Endothelial cell of umbilical vein (primary cell): ENCODE data around the gene TMEFF2. TPM values are rescaled to one million over a fixed set of nuclear protein-coding genes. Genes with fewer than 3 reads are reported as not detected.

Experiments used
- BruUV-seq: library from RNA; stranded (reverse); fragments of 400-500 nt; replicated peaks from 2 replicates; lab custom pipeline; 2021; lab: Mats Ljungman, UMichigan
- CTCF ChIA-PET: fragments of 300-600, 350-600 bp; sonication (Branson Sonifier 250); formaldehyde crosslinking; loops from one replicate; lab custom pipeline; 2021; ENCODE audit warnings: antibody characterized with exemption, inconsistent platforms; lab: Charles Lee
- POLR2A ChIA-PET: fragments of 300-600, 350-600 bp; sonication (Branson Sonifier 250); formaldehyde crosslinking; loops from one replicate; lab custom pipeline; 2021; ENCODE audit warnings: antibody characterized with exemption, inconsistent platforms; lab: Charles Lee
- DNase-seq: peaks from one replicate; pipeline ENCODE4 v3.0.0-alpha.2; 2011; ENCODE audit warnings: low read depth, low spot score
- FAIRE-seq: peaks from 2 replicates; lab custom pipeline; 2011; peaks lifted over from hg19 to GRCh38; lab: Jason Lieb, UNC
- H2AFZ ChIP-seq: 2 replicates; pipeline ENCODE4 v1.6.0; 2012; ENCODE audit warnings: low read depth, low read length, control low read depth, inconsistent platforms
- H3K27ac ChIP-seq: 2 replicates; pipeline ENCODE4 v1.5.1; 2011; ENCODE audit warnings: low read depth, mild to moderate bottlenecking, control low read depth, low read length, moderate library complexity; ENCODE audit not compliant: insufficient read depth
- H3K27me3 ChIP-seq, 2 experiments: 2 replicates each; pipeline versions ENCODE4 v1.6.0 to v1.6.1; 2011; ENCODE audit warnings: low read length in 2 of 2, mixed read lengths in 1 of 2; ENCODE audit not compliant: control insufficient read depth in 2 of 2, insufficient read depth in 2 of 2
- H3K36me3 ChIP-seq, 2 experiments: 2 replicates in 1 of 2; 3 replicates in 1 of 2; pipeline ENCODE4 v1.5.1; 2011; ENCODE audit warnings: low read length in 2 of 2, mild to moderate bottlenecking in 1 of 2, moderate library complexity in 1 of 2; ENCODE audit not compliant: control insufficient read depth in 2 of 2, insufficient read depth in 2 of 2; ENCODE audit errors: extremely low read depth in 1 of 2
- H3K4me1 ChIP-seq: 3 replicates; pipeline ENCODE4 v1.5.1; 2011; ENCODE audit warnings: mild to moderate bottlenecking, low read length; ENCODE audit not compliant: control insufficient read depth, insufficient read depth; ENCODE audit errors: extremely low read depth
- H3K4me2 ChIP-seq: 2 replicates; pipeline ENCODE4 v1.6.1; 2011; ENCODE audit warnings: low read length, control low read depth, mixed read lengths; ENCODE audit not compliant: insufficient read depth
- H3K4me3 ChIP-seq, 3 experiments: fragments of 200-600 bp in 1 of 3; sonication (generic), shearing (Covaris generic) in 1 of 3; replicated peaks in 1 of 3; 2 replicates each; pipeline ENCODE4 v1.5.1; 2011 to 2016; ENCODE audit warnings: control low read depth in 3 of 3, low read length in 3 of 3, mild to moderate bottlenecking in 2 of 3, inconsistent platforms in 1 of 3, low read depth in 1 of 3, moderate library complexity in 1 of 3; ENCODE audit not compliant: insufficient read depth in 1 of 3
- H3K79me2 ChIP-seq: 2 replicates; pipeline ENCODE4 v1.6.0; 2012; ENCODE audit warnings: low read length, inconsistent platforms; ENCODE audit not compliant: control insufficient read depth, insufficient read depth
- H3K9ac ChIP-seq: replicated peaks from 2 replicates; pipeline ENCODE3; 2011; ENCODE audit warnings: low read length, control low read depth; ENCODE audit not compliant: insufficient read depth; ENCODE audit errors: extremely low read depth
- H3K9me1 ChIP-seq: replicated peaks from 3 replicates; pipeline ENCODE4 v1.6.0; 2011; ENCODE audit warnings: mild to moderate bottlenecking, low read length; ENCODE audit not compliant: control insufficient read depth, insufficient read depth; ENCODE audit errors: extremely low read depth
- H3K9me3 ChIP-seq: replicated peaks from 2 replicates; pipeline ENCODE4 v1.5.1; 2012; ENCODE audit warnings: low read length, inconsistent platforms; ENCODE audit not compliant: control insufficient read depth, insufficient read depth
- H4K20me1 ChIP-seq: replicated peaks from 2 replicates; pipeline ENCODE3; 2011; ENCODE audit warnings: mild to moderate bottlenecking, low read length; ENCODE audit not compliant: control insufficient read depth, insufficient read depth; ENCODE audit errors: extremely low read depth
- EZH2 ChIP-seq: IDR thresholded peaks from 2 replicates; pipeline ENCODE4 v1.6.1; 2012; ENCODE audit warnings: borderline replicate concordance, low read depth, mild to moderate bottlenecking, moderate library complexity, low read length, inconsistent platforms; ENCODE audit not compliant: severe bottlenecking
- FOS ChIP-seq: IDR thresholded peaks from 2 replicates; pipeline ENCODE4 v1.6.1; 2011; ENCODE audit warnings: mild to moderate bottlenecking, low read length, moderate library complexity, borderline replicate concordance; ENCODE audit not compliant: insufficient read depth
- GATA2 ChIP-seq: IDR thresholded peaks from 2 replicates; pipeline ENCODE4 v1.7.0; 2011; ENCODE audit warnings: low read depth, mild to moderate bottlenecking, moderate library complexity, mixed read lengths, low read length; ENCODE audit not compliant: insufficient read length, insufficient read depth
- JUN ChIP-seq: IDR thresholded peaks from 2 replicates; pipeline ENCODE4 v1.6.1; 2011; ENCODE audit warnings: borderline replicate concordance, low read depth; ENCODE audit not compliant: insufficient read length, insufficient read depth
- MYC ChIP-seq: IDR thresholded peaks from one replicate; pipeline ENCODE4 v1.6.1; 2011; ENCODE audit warnings: mild to moderate bottlenecking, low read depth, low read length
- POLR2A ChIP-seq: IDR thresholded peaks from 2 replicates; pipeline ENCODE4 v1.6.1; 2012; ENCODE audit warnings: low read depth, mild to moderate bottlenecking, control low read depth, low read length
- POLR2AphosphoS5 ChIP-seq: IDR thresholded peaks from 2 replicates; pipeline ENCODE4 v1.6.1; 2012; ENCODE audit warnings: low read depth, mild to moderate bottlenecking, control low read depth, low read length, moderate library complexity; ENCODE audit not compliant: insufficient read depth
- dilution Hi-C: fragments of 300-500 bp; cut with MboI; formaldehyde crosslinking; loops from one replicate; pipeline ENCODE4 v1.15.0; 2019; ENCODE audit warnings: low sequenced_read_pairs; ENCODE audit not compliant: extremely low pct_ligation_motif_present
- intact Hi-C: fragments of 100-400 bp; cut with micrococcal nuclease; formaldehyde crosslinking; loops from one replicate; pipeline ENCODE4 v1.10.0; 2022
- polyA plus RNA-seq, 4 experiments: library from polyadenylated mRNA; depleted of rRNA in 3 of 4; stranded (reverse) in 3 of 4; unstranded in 1 of 4; fragments of >200 nt; gene quantifications; 2 replicates each; pipeline versions ENCODE4 v1.2.1 to v1.2.3, GENCODE V29; 2011 to 2012; ENCODE audit warnings: missing spikeins in 1 of 4
- total RNA-seq: library from RNA; stranded (reverse); gene quantifications from 2 replicates; pipeline ENCODE4 v1.2.3, GENCODE V29; 2021
- TF ChIP-seq, protein P1 (sequence below): IDR thresholded peaks from 2 replicates; pipeline ENCODE4 v1.6.1; 2011; ENCODE audit not compliant: insufficient read depth, insufficient read length
- TF ChIP-seq, protein P2 (sequence below), 2 donors: IDR thresholded peaks; 1 replicate in 1 of 2; 2 replicates in 1 of 2; pipeline ENCODE4 v1.5.1; 2011; ENCODE audit warnings: low read length in 2 of 2, mild to moderate bottlenecking in 2 of 2, moderate library complexity in 2 of 2, control low read depth in 1 of 2, inconsistent platforms in 1 of 2, low read depth in 1 of 2; ENCODE audit not compliant: insufficient read depth in 1 of 2; ENCODE audit errors: extremely low read depth in 1 of 2

Gene TMEFF2
- total and polyA plus RNA-seq, 2 donors (not counting 3 experiments of a cell fraction or from before 2014, with no cell fraction given): 0.18 to 0.20 TPM

DNA sequence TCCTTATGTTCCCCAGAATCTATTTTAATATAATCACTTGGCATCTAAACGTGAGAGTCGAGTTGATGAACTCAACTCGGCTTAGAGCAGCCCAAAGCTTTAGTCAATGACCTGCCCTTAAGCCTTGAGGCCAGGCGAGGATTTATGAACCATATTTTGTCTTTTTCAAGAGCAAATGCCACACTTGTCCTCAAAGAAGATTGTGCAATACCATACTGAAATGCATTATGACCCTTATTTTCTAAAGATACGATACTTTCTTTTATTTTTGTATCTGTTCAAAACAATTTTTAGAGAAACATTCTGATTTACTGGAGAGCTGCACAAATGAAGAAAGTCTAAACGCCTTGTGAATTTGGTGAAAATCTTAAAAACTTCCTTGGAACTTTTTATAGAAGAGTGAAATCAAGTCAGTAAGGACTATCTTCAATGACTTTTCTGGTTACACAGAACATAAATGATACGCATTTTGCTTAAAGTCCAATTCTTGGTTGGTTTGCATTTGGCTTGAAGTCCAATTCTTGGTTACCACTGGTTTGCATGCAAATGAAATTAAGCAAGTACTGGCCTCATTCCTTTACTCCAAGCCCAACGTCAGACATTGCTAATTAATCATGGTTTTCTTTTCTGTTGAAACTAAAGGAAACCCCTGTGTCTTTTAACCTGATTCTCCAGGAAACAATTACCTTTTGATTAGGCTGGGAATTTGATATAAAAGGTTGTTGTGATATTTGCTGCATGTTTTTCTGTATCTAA, 242.0 kb downstream of the TMEFF2 start:
- POLR2A ChIA-PET: no interaction called here
- Histone ChIP-seq H3K27me3 (no peaks in the 10 kb centered on the region), H4K20me1 (no peaks in the 10 kb centered on the region), H3K4me3 (no peak overlapping the region), H3K9me1 (no peaks in the 10 kb centered on the region), H3K79me2 (no peaks in the 10 kb centered on the region), H3K4me2 (no peak overlapping the region), H3K9me3 (no peaks in the 10 kb centered on the region), H3K27ac (no peak overlapping the region), H3K4me1 (peaks cover 6% of the 10 kb centered on the region), H3K36me3 (no peaks in the 10 kb centered on the region), H2AFZ (no peak overlapping the region), H3K9ac (no peak overlapping the region)
- intact Hi-C loops (no loop called here), dilution Hi-C loops (no loop called here)
- DNase-seq (no peak), FAIRE-seq (no peak)
- CTCF ChIA-PET: no interaction called here
- BruUV-seq: no TSS peak
- TF ChIP-seq, protein P1, sequence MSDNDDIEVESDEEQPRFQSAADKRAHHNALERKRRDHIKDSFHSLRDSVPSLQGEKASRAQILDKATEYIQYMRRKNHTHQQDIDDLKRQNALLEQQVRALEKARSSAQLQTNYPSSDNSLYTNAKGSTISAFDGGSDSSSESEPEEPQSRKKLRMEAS: no peak
- TF ChIP-seq, protein P2, sequence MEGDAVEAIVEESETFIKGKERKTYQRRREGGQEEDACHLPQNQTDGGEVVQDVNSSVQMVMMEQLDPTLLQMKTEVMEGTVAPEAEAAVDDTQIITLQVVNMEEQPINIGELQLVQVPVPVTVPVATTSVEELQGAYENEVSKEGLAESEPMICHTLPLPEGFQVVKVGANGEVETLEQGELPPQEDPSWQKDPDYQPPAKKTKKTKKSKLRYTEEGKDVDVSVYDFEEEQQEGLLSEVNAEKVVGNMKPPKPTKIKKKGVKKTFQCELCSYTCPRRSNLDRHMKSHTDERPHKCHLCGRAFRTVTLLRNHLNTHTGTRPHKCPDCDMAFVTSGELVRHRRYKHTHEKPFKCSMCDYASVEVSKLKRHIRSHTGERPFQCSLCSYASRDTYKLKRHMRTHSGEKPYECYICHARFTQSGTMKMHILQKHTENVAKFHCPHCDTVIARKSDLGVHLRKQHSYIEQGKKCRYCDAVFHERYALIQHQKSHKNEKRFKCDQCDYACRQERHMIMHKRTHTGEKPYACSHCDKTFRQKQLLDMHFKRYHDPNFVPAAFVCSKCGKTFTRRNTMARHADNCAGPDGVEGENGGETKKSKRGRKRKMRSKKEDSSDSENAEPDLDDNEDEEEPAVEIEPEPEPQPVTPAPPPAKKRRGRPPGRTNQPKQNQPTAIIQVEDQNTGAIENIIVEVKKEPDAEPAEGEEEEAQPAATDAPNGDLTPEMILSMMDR (IDR thresholded peaks at IDR 0.05; ENCODE audit: extremely low read depth in 1 of 2, insufficient read depth in 1 of 2, low read depth in 1 of 2, low read length in 2 of 2): no peak
- no peak for TF ChIP-seq EZH2
- TF ChIP-seq POLR2A: no peak
- no peak for TF ChIP-seq MYC
- no peak for TF ChIP-seq POLR2AphosphoS5
- no peak for TF ChIP-seq GATA2
- no peak for TF ChIP-seq FOS
- no peak for TF ChIP-seq JUN
